MM.1S (cell line): ENCODE results near the gene BAIAP2L2.

Experiments used
- DNase-seq: peaks from one replicate; pipeline ENCODE4 v3.0.0-alpha.2; 2015
- H2AFZ ChIP-seq: fragments of 300-600 bp; sonication (generic); 2 replicates; pipeline ENCODE4 v1.6.0; 2016; ENCODE audit warnings: antibody characterized with exemption, low read length
- H3F3A ChIP-seq: fragments of 300-600 bp; sonication (generic); 2 replicates; pipeline ENCODE4 v1.6.1; 2016; ENCODE audit warnings: mild to moderate bottlenecking, antibody characterized with exemption, low read length, moderate library complexity, mixed read lengths; ENCODE audit not compliant: insufficient read depth
- H3K27ac ChIP-seq: fragments of 300-600 bp; sonication (generic); 2 replicates; pipeline ENCODE4 v1.5.1; 2016; ENCODE audit warnings: mild to moderate bottlenecking, low read length
- H3K27me3 ChIP-seq: fragments of 300-600 bp; sonication (generic); replicated peaks from 2 replicates; pipeline ENCODE4 v1.6.0; 2016; ENCODE audit warnings: low read length; ENCODE audit not compliant: insufficient read depth
- H3K36me3 ChIP-seq: fragments of 300-600 bp; sonication (generic); replicated peaks from 2 replicates; pipeline ENCODE4 v1.6.1; 2016; ENCODE audit warnings: mild to moderate bottlenecking, low read length, mixed read lengths; ENCODE audit not compliant: insufficient read depth
- H3K4me1 ChIP-seq: fragments of 300-600 bp; sonication (generic); 2 replicates; pipeline ENCODE4 v1.6.1; 2016; ENCODE audit warnings: low read length, mixed read lengths
- H3K4me2 ChIP-seq: fragments of 300-600 bp; sonication (generic); 2 replicates; pipeline ENCODE4 v1.6.0; 2016; ENCODE audit warnings: low read depth, low read length
- H3K4me3 ChIP-seq: fragments of 300-600 bp; sonication (generic); 2 replicates; pipeline ENCODE4 v1.5.1; 2016; ENCODE audit warnings: low read length, mixed read lengths
- H3K79me2 ChIP-seq: fragments of 300-600 bp; sonication (generic); 2 replicates; pipeline ENCODE4 v1.6.1; 2016; ENCODE audit warnings: mixed run types, low read length, mixed read lengths
- H3K9ac ChIP-seq: fragments of 300-600 bp; sonication (generic); 2 replicates; pipeline ENCODE4 v1.6.1; 2016; ENCODE audit warnings: low read length, mixed read lengths
- H3K9me2 ChIP-seq: fragments of 300-600 bp; sonication (generic); replicated peaks from 2 replicates; pipeline ENCODE4 v1.6.1; 2016; ENCODE audit warnings: mild to moderate bottlenecking, low read length, mixed read lengths; ENCODE audit not compliant: insufficient read depth
- H3K9me3 ChIP-seq: fragments of 300-600 bp; sonication (generic); replicated peaks from 2 replicates; pipeline ENCODE4 v1.6.1; 2016; ENCODE audit warnings: mild to moderate bottlenecking, low read length, mixed read lengths; ENCODE audit not compliant: insufficient read depth
- H4K20me1 ChIP-seq: fragments of 300-600 bp; sonication (generic); 2 replicates; pipeline ENCODE4 v1.6.1; 2016; ENCODE audit warnings: mild to moderate bottlenecking, low read length, moderate library complexity, mixed read lengths; ENCODE audit not compliant: insufficient read depth
- CTCF ChIP-seq: fragments of 300-600 bp; sonication (generic); IDR thresholded peaks from 2 replicates; pipeline ENCODE4 v1.5.1; 2016; ENCODE audit warnings: antibody characterized with exemption, low read length, mixed read lengths
- EZH2 ChIP-seq: fragments of 300-600 bp; sonication (generic); optimal IDR thresholded peaks from 2 replicates; pipeline ENCODE3; 2017; ENCODE audit warnings: low read depth, mild to moderate bottlenecking, antibody characterized with exemption, low read length, mixed read lengths
- EZH2phosphoT487 ChIP-seq: fragments of 300-600 bp; sonication (generic); IDR thresholded peaks from 2 replicates; pipeline ENCODE4 v1.6.1; 2018; ENCODE audit warnings: antibody characterized with exemption, low read length

BAIAP2L2 gene

GRCh38 chr22:38139901-38140300 lies 29.4 kb upstream of the BAIAP2L2 start:
- Histone ChIP-seq H3K27me3 (no peaks in the 10 kb centered on the region), H3K9me3 (no peaks in the 10 kb centered on the region), H3K79me2 (no peaks in the 10 kb centered on the region), H3K9ac (no peak overlapping the region), H4K20me1 (no peaks in the 10 kb centered on the region), H3K4me2 (no peak overlapping the region), H3K4me1 (no peaks in the 10 kb centered on the region), H3K36me3 (no peaks in the 10 kb centered on the region), H3K4me3 (no peak overlapping the region), H3K9me2 (no peaks in the 10 kb centered on the region), H3K27ac (no peak overlapping the region), H3F3A (no peaks in the 10 kb centered on the region), H2AFZ (no peak overlapping the region)
- no peak for TF ChIP-seq EZH2
- TF ChIP-seq CTCF = no peak
- no peak for TF ChIP-seq EZH2phosphoT487
- DNase-seq = no peak

- no peak overlapping the region for H3K4me3 ChIP-seq
- no peak overlapping the region for H3K9ac ChIP-seq
- H3K36me3 ChIP-seq = no peaks in the 10 kb centered on the region
- H3K79me2 ChIP-seq = no peaks in the 10 kb centered on the region
- H3F3A ChIP-seq = no peaks in the 10 kb centered on the region
- no peaks in the 10 kb centered on the region for H3K9me2 ChIP-seq
- no peaks in the 10 kb centered on the region for H3K27me3 ChIP-seq
- no peak for DNase-seq
- no peak overlapping the region for H3K4me2 ChIP-seq
- no peak for TF ChIP-seq CTCF
- TF ChIP-seq EZH2phosphoT487 = no peak
- TF ChIP-seq EZH2 = no peak
- no peaks in the 10 kb centered on the region for H3K4me1 ChIP-seq
- H3K27ac ChIP-seq = no peak overlapping the region
- no peaks in the 10 kb centered on the region for H4K20me1 ChIP-seq
- no peaks in the 10 kb centered on the region for H3K9me3 ChIP-seq
- H2AFZ ChIP-seq = no peak overlapping the region
These were observed 28.5 kb upstream of the BAIAP2L2 start for GRCh38 chr22:38138961-38139360.

GRCh38 chr22:38137876-38138687 lies 27.6 kb upstream of the BAIAP2L2 start:
- Histone ChIP-seq H4K20me1 (no peaks in the 10 kb centered on the region), H3K4me1 (no peaks in the 10 kb centered on the region), H3K4me2 (no peak overlapping the region), H3K79me2 (no peaks in the 10 kb centered on the region), H3K9me2 (no peaks in the 10 kb centered on the region), H3K36me3 (no peaks in the 10 kb centered on the region), H2AFZ (no peak overlapping the region), H3K27ac (no peak overlapping the region), H3F3A (no peaks in the 10 kb centered on the region), H3K9ac (no peak overlapping the region), H3K4me3 (no peak overlapping the region), H3K9me3 (no peaks in the 10 kb centered on the region), H3K27me3 (no peaks in the 10 kb centered on the region)
- TF ChIP-seq CTCF (no peak), EZH2 (no peak), EZH2phosphoT487 (no peak)
- DNase-seq = no peak
